ENCODE measurements around the gene FBXL7. TPM values are rescaled to one million over a fixed set of nuclear protein-coding genes. Genes with fewer than 3 reads are reported as not detected.

The FBXL7 gene
- total and polyA plus RNA-seq, 2 donors (not counting 1 experiment from before 2014, with no cell fraction given): not detected

DNA sequence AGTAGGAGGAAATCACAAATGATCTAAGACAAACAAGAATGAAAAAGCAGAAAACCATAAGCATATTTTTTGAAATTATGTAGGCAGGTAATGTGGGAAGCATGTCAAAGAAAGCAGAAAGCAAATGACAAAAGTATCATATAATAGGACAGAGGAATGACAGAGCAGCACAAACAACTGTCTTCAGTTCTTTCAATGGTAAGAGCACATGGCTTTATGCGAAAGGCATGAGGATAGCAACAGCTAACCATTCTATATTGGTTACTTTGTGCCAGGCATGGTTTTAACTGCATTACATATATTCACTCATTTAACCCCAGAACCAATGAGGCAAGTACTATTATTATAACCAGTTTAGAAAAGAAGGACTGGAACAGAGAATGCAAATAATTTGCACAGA is 137.4 kb downstream of the FBXL7 start:
- H3K27ac ChIP-seq (ENCODE audit: low read length in 2 of 2): no peak overlapping the region
- H3K36me3 ChIP-seq (replicated peaks in 1 of 2; ENCODE audit: control extremely low read depth in 1 of 2, control insufficient read depth in 1 of 2, extremely low read depth in 1 of 2, insufficient read depth in 2 of 2, low read length in 1 of 2): no peaks in the 10 kb centered on the region
- no peak overlapping the region for H3K4me3 ChIP-seq (ENCODE audit: control extremely low read depth in 1 of 5, extremely low read depth in 1 of 5, insufficient read depth in 1 of 5, low read depth in 2 of 5, low read length in 4 of 5)
- intact Hi-C loops (cut with micrococcal nuclease): no loop called here
- H3K79me2 ChIP-seq (ENCODE audit: control insufficient read depth, insufficient read depth, low read length): no peaks in the 10 kb centered on the region
- no peak for TF ChIP-seq EZH2 (IDR thresholded peaks at IDR 0.05; ENCODE audit: borderline replicate concordance, insufficient read depth, low read depth, low read length, poor library complexity, severe bottlenecking)
- TF ChIP-seq, protein P1, sequence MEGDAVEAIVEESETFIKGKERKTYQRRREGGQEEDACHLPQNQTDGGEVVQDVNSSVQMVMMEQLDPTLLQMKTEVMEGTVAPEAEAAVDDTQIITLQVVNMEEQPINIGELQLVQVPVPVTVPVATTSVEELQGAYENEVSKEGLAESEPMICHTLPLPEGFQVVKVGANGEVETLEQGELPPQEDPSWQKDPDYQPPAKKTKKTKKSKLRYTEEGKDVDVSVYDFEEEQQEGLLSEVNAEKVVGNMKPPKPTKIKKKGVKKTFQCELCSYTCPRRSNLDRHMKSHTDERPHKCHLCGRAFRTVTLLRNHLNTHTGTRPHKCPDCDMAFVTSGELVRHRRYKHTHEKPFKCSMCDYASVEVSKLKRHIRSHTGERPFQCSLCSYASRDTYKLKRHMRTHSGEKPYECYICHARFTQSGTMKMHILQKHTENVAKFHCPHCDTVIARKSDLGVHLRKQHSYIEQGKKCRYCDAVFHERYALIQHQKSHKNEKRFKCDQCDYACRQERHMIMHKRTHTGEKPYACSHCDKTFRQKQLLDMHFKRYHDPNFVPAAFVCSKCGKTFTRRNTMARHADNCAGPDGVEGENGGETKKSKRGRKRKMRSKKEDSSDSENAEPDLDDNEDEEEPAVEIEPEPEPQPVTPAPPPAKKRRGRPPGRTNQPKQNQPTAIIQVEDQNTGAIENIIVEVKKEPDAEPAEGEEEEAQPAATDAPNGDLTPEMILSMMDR (IDR thresholded peaks at IDR 0.05): no peak
- H2AFZ ChIP-seq (ENCODE audit: insufficient read depth, low read depth, low read length, poor library complexity, severe bottlenecking): no peak overlapping the region
- H3K9ac ChIP-seq (ENCODE audit: low read length): no peak overlapping the region
- no peaks in the 10 kb centered on the region for H3K9me3 ChIP-seq (ENCODE audit: control extremely low read depth in 1 of 3, control insufficient read depth in 2 of 3, insufficient read depth in 1 of 3, low read length in 2 of 3)
- Mint-ChIP-seq H3K4me3 (no peak overlapping the region), H3K27ac (no peak overlapping the region), H3K9me3 (ENCODE audit: insufficient read depth) (no peaks in the 10 kb centered on the region), H3K27me3 (no peaks in the 10 kb centered on the region), H3K4me1 (no peaks in the 10 kb centered on the region)
- ChIA-PET CTCF (no interaction called here), POLR2A (no interaction called here)
- H4K20me1 ChIP-seq (ENCODE audit: control insufficient read depth, insufficient read depth, low read length, poor library complexity, severe bottlenecking): no peaks in the 10 kb centered on the region
- no peaks in the 10 kb centered on the region for H3K4me1 ChIP-seq (ENCODE audit: control insufficient read depth in 2 of 2, insufficient read depth in 2 of 2, low read length in 2 of 2)
- ATAC-seq (ENCODE audit: low read depth): no peak
- no CpG with 5 or more reads among the region's 1 CpG for WGBS (ENCODE audit: insufficient coverage)
- no peak for DNase-seq
- H3K4me2 ChIP-seq (replicated peaks; ENCODE audit: low read depth, low read length, poor library complexity, severe bottlenecking): no peak overlapping the region
- H3K27me3 ChIP-seq (replicated peaks in 1 of 4; ENCODE audit: control extremely low read depth in 1 of 4, control insufficient read depth in 3 of 4, insufficient read depth in 4 of 4, low read length in 3 of 4): no peaks in the 10 kb centered on the region

DNA sequence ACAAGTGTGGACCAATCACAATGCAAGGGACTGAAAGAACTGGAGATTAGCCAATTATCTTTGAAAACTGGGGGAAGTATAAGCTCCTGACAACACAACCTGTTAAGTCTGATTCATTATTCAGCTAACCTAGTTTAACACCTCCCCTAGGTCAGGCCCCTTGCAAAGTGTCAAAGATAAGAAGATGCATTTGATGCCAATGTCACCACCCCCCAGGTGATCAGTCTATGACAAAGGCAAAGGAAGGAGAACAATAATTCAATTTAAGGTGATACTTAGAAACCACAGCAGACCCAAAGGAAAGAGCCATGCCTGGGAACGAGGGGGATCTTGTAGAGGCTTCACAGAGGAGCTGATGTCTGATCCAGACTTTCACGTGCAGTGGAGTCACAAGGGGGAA is 137.9 kb downstream of the FBXL7 start:
- no peaks in the 10 kb centered on the region for H3K27me3 ChIP-seq (replicated peaks in 1 of 4; ENCODE audit: control extremely low read depth in 1 of 4, control insufficient read depth in 3 of 4, insufficient read depth in 4 of 4, low read length in 3 of 4)
- intact Hi-C loops (cut with micrococcal nuclease): no loop called here
- no peak overlapping the region for H2AFZ ChIP-seq (ENCODE audit: insufficient read depth, low read depth, low read length, poor library complexity, severe bottlenecking)
- WGBS (ENCODE audit: insufficient coverage): 57% methylated on average over 2 of the region's 2 CpGs
- H3K27me3 Mint-ChIP-seq: no peaks in the 10 kb centered on the region
- no peak for DNase-seq
- ATAC-seq (ENCODE audit: low read depth): no peak
- H3K9me3 Mint-ChIP-seq (ENCODE audit: insufficient read depth): no peaks in the 10 kb centered on the region
- no peak overlapping the region for H3K4me3 Mint-ChIP-seq
- H3K4me3 ChIP-seq (ENCODE audit: control extremely low read depth in 1 of 5, extremely low read depth in 1 of 5, insufficient read depth in 1 of 5, low read depth in 2 of 5, low read length in 4 of 5): no peak overlapping the region
- ChIA-PET POLR2A (no interaction called here), CTCF (no interaction called here)
- no peak overlapping the region for H3K27ac Mint-ChIP-seq
- H3K9ac ChIP-seq (ENCODE audit: low read length): no peak overlapping the region
- no peak overlapping the region for H3K27ac ChIP-seq (ENCODE audit: low read length in 2 of 2)
- no peaks in the 10 kb centered on the region for H3K9me3 ChIP-seq (ENCODE audit: control extremely low read depth in 1 of 3, control insufficient read depth in 2 of 3, insufficient read depth in 1 of 3, low read length in 2 of 3)
- H3K79me2 ChIP-seq (ENCODE audit: control insufficient read depth, insufficient read depth, low read length): no peaks in the 10 kb centered on the region
- no peak for TF ChIP-seq EZH2 (IDR thresholded peaks at IDR 0.05; ENCODE audit: borderline replicate concordance, insufficient read depth, low read depth, low read length, poor library complexity, severe bottlenecking)
- TF ChIP-seq, protein P1 (IDR thresholded peaks at IDR 0.05): no peak
- no peaks in the 10 kb centered on the region for H3K4me1 ChIP-seq (ENCODE audit: control insufficient read depth in 2 of 2, insufficient read depth in 2 of 2, low read length in 2 of 2)
- H3K4me2 ChIP-seq (replicated peaks; ENCODE audit: low read depth, low read length, poor library complexity, severe bottlenecking): no peak overlapping the region
- no peaks in the 10 kb centered on the region for H3K36me3 ChIP-seq (replicated peaks in 1 of 2; ENCODE audit: control extremely low read depth in 1 of 2, control insufficient read depth in 1 of 2, extremely low read depth in 1 of 2, insufficient read depth in 2 of 2, low read length in 1 of 2)
- no peaks in the 10 kb centered on the region for H3K4me1 Mint-ChIP-seq
- H4K20me1 ChIP-seq (ENCODE audit: control insufficient read depth, insufficient read depth, low read length, poor library complexity, severe bottlenecking): no peaks in the 10 kb centered on the region

Data from B cell (primary cell).